ENCODE data around the gene C17orf107. TPM values are rescaled to one million over a fixed set of nuclear protein-coding genes. Genes with fewer than 3 reads are reported as not detected.

The C17orf107 gene
- total and polyA plus RNA-seq, 2 of the 13 experiments (the other 11 are each of a cell fraction or from before 2014, with no cell fraction given) = 0.20 to 0.59 TPM

- TF ChIP-seq ZBTB2 (CRISPR knock-in tag; IDR thresholded peaks at IDR 0.05; ENCODE audit: low read depth) = no peak
- TF ChIP-seq PAXIP1 (CRISPR knock-in tag; conservative IDR thresholded peaks at IDR 0.05) = no peak
- TF ChIP-seq ZNF768 (CRISPR knock-in tag; IDR thresholded peaks at IDR 0.05) = no peak; the same call in 1 of the 2 replicates
- 0 out of 2 replicates have a peak, but pooled peaks have one; percentile 49 for TF ChIP-seq ZNF20 (CRISPR knock-in tag; IDR thresholded peaks at IDR 0.05)
- TF ChIP-seq ZNF709 (CRISPR knock-in tag; IDR thresholded peaks at IDR 0.05) = 0 out of 2 replicates have a peak, but pooled peaks have one; percentile 9
- no peak for TF ChIP-seq SRSF4 (IDR thresholded peaks at IDR 0.05; ENCODE audit: low read depth, low read length, poor library complexity, severe bottlenecking)
- TF ChIP-seq CBX1 (IDR thresholded peaks at IDR 0.05; ENCODE audit: low read depth) = no peak
- no peak for TF ChIP-seq ZNF644 (CRISPR knock-in tag; IDR thresholded peaks at IDR 0.05; ENCODE audit: low read depth)
- TF ChIP-seq TAF15 (IDR thresholded peaks at IDR 0.05; ENCODE audit: low read depth, low read length, poor library complexity, severe bottlenecking) = no peak
- no peak for TF ChIP-seq SRSF1 (optimal IDR thresholded peaks at IDR 0.05; ENCODE audit: low read depth, low read length)
- peak; percentile 22; the same call in 1 of the 2 replicates for TF ChIP-seq ZNF280B (CRISPR knock-in tag; IDR thresholded peaks at IDR 0.05; ENCODE audit: borderline replicate concordance)
- no peak for TF ChIP-seq ZNF879 (CRISPR knock-in tag; IDR thresholded peaks at IDR 0.05)
- no peak for TF ChIP-seq ARID5B (CRISPR knock-in tag; IDR thresholded peaks at IDR 0.05)
- no peak for TF ChIP-seq TRIM24 (CRISPR knock-in tag; IDR thresholded peaks at IDR 0.05)
- TF ChIP-seq GATAD2A (CRISPR knock-in tag; IDR thresholded peaks at IDR 0.05) = no peak
- TF ChIP-seq HIVEP1 (CRISPR knock-in tag; IDR thresholded peaks at IDR 0.05) = peak; percentile 51; the same call in 1 of the 2 replicates
- 0 out of 2 replicates have a peak, but pooled peaks have one; percentile 62 for TF ChIP-seq ZNF839 (CRISPR knock-in tag; IDR thresholded peaks at IDR 0.05; ENCODE audit: borderline replicate concordance)
- TF ChIP-seq ZBTB25 (CRISPR knock-in tag; IDR thresholded peaks at IDR 0.05) = no peak
Observed at GRCh38 chr17:4950075-4950745, 50.9 kb downstream of the C17orf107 start (continued).

Data from HepG2 (cell line).